SK-N-SH treated with all-trans-retinoic acid at 6 μM for 48 hours (cell line): ENCODE results near the gene PRKAA2.

Experiments used
- ARNTL ChIP-seq: fragments of 450-650 bp; formaldehyde crosslinking; IDR thresholded peaks from 2 replicates; pipeline ENCODE4 v1.5.0; 2020; ENCODE audit warnings: low read depth, mild to moderate bottlenecking, moderate library complexity, borderline replicate concordance
- BACH2 ChIP-seq: fragments of 250-450 bp; sonication (Bioruptor Pico); IDR thresholded peaks from 2 replicates; pipeline ENCODE4 v1.9.0; 2021; ENCODE audit warnings: mild to moderate bottlenecking, borderline replicate concordance
- CREB5 ChIP-seq: fragments of 250-450 bp; sonication (Bioruptor Pico); IDR thresholded peaks from 2 replicates; pipeline ENCODE4 v1.5.1; 2020; ENCODE audit warnings: low read depth, mild to moderate bottlenecking, moderate library complexity
- ESRRG ChIP-seq: fragments of 250-450 bp; sonication (Bioruptor Pico); IDR thresholded peaks from 2 replicates; pipeline ENCODE4 v1.6.1; 2021; ENCODE audit warnings: mild to moderate bottlenecking
- ISL1 ChIP-seq: fragments of 250-450 bp; sonication (Bioruptor Pico); IDR thresholded peaks from 2 replicates; pipeline ENCODE4 v2.1.2; 2022; ENCODE audit warnings: mild to moderate bottlenecking, moderate library complexity
- PATZ1 ChIP-seq: fragments of 250-450 bp; sonication (Bioruptor Pico); IDR thresholded peaks from 2 replicates; pipeline ENCODE4 v1.8.0; 2020; ENCODE audit warnings: mild to moderate bottlenecking, moderate library complexity, borderline replicate concordance
- PPARA ChIP-seq: fragments of 250-450 bp; sonication (Bioruptor Pico); IDR thresholded peaks from 2 replicates; pipeline ENCODE4 v1.5.0; 2020; ENCODE audit warnings: mild to moderate bottlenecking, borderline replicate concordance
- ZC3H10 ChIP-seq: fragments of 250-450 bp; sonication (Bioruptor Pico); IDR thresholded peaks from 2 replicates; pipeline ENCODE4 v1.5.1; 2021; ENCODE audit warnings: mild to moderate bottlenecking, moderate library complexity
- ZFP3 ChIP-seq: fragments of 250-450 bp; sonication (Bioruptor Pico); IDR thresholded peaks from 2 replicates; pipeline ENCODE4 v1.5.0; 2020; ENCODE audit warnings: mild to moderate bottlenecking, moderate library complexity
- ZNF70 ChIP-seq: fragments of 450-650 bp; formaldehyde crosslinking; IDR thresholded peaks from 2 replicates; pipeline ENCODE4 v1.5.0; 2020; ENCODE audit warnings: mild to moderate bottlenecking, moderate library complexity
- ZNF8 ChIP-seq: fragments of 450-650 bp; formaldehyde crosslinking; IDR thresholded peaks from 2 replicates; pipeline ENCODE4 v1.5.0; 2020; ENCODE audit warnings: mild to moderate bottlenecking, moderate library complexity

- no peak for TF ChIP-seq ZNF70 (CRISPR knock-in tag)
- no peak for TF ChIP-seq PATZ1 (CRISPR knock-in tag)
- no peak for TF ChIP-seq CREB5 (CRISPR knock-in tag)
- TF ChIP-seq ZFP3 (CRISPR knock-in tag), result no peak
- no peak for TF ChIP-seq ZNF8 (CRISPR knock-in tag)
- TF ChIP-seq ESRRG, result no peak
- no peak for TF ChIP-seq ARNTL (CRISPR knock-in tag)
- TF ChIP-seq ISL1, result no peak
- no peak for TF ChIP-seq PPARA (CRISPR knock-in tag)
- no peak for TF ChIP-seq BACH2 (CRISPR knock-in tag)
- no peak for TF ChIP-seq ZC3H10 (CRISPR knock-in tag)
These were observed 62.3 kb downstream of the PRKAA2 start for GRCh38 chr1:56707379-56707778.
